Measurements from ENCODE around the gene PSD2. TPM values are rescaled to one million over a fixed set of nuclear protein-coding genes. Genes with fewer than 3 reads are reported as not detected.

PSD2 gene
- total RNA-seq, 1 experiment from 2014 or later = 0.05 TPM

DNA sequence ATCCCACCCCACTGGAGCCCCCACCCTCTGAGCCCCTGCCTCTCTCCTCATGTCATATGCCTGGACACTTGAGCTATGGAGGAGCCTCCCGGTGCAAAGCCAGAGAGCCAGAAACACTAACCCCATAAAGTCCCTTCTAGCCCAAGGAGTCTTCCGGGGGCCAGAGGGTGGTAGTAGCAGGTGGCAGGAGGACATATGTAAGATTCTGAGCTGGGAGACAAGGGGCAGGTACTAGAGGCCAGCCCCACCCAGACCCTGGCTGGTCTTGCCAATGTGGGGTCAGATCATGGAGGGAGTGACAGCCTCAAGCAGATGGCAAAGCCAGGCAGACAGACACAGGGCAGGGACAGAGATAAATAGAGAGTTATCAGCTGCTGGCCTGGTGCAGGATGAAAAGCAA is 63.4 kb downstream of the PSD2 start:
- intact Hi-C loops (cut with micrococcal nuclease; ENCODE audit: unreplicated experiment) = loop anchor here (5.0 kb wide), 1 partner anchor 108 kb away; no protein-coding TSS in a partner anchor
- BruUV-seq (replicated peaks) = no TSS peak
- no peak for DNase-seq (ENCODE audit: low read depth, low spot score)
- TF ChIP-seq, protein P1, sequence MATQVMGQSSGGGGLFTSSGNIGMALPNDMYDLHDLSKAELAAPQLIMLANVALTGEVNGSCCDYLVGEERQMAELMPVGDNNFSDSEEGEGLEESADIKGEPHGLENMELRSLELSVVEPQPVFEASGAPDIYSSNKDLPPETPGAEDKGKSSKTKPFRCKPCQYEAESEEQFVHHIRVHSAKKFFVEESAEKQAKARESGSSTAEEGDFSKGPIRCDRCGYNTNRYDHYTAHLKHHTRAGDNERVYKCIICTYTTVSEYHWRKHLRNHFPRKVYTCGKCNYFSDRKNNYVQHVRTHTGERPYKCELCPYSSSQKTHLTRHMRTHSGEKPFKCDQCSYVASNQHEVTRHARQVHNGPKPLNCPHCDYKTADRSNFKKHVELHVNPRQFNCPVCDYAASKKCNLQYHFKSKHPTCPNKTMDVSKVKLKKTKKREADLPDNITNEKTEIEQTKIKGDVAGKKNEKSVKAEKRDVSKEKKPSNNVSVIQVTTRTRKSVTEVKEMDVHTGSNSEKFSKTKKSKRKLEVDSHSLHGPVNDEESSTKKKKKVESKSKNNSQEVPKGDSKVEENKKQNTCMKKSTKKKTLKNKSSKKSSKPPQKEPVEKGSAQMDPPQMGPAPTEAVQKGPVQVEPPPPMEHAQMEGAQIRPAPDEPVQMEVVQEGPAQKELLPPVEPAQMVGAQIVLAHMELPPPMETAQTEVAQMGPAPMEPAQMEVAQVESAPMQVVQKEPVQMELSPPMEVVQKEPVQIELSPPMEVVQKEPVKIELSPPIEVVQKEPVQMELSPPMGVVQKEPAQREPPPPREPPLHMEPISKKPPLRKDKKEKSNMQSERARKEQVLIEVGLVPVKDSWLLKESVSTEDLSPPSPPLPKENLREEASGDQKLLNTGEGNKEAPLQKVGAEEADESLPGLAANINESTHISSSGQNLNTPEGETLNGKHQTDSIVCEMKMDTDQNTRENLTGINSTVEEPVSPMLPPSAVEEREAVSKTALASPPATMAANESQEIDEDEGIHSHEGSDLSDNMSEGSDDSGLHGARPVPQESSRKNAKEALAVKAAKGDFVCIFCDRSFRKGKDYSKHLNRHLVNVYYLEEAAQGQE (IDR thresholded peaks at IDR 0.05; ENCODE audit: insufficient read depth in 1 of 2, low read depth in 2 of 2, low read length in 1 of 2) = no peak
- TF ChIP-seq, protein P2, sequence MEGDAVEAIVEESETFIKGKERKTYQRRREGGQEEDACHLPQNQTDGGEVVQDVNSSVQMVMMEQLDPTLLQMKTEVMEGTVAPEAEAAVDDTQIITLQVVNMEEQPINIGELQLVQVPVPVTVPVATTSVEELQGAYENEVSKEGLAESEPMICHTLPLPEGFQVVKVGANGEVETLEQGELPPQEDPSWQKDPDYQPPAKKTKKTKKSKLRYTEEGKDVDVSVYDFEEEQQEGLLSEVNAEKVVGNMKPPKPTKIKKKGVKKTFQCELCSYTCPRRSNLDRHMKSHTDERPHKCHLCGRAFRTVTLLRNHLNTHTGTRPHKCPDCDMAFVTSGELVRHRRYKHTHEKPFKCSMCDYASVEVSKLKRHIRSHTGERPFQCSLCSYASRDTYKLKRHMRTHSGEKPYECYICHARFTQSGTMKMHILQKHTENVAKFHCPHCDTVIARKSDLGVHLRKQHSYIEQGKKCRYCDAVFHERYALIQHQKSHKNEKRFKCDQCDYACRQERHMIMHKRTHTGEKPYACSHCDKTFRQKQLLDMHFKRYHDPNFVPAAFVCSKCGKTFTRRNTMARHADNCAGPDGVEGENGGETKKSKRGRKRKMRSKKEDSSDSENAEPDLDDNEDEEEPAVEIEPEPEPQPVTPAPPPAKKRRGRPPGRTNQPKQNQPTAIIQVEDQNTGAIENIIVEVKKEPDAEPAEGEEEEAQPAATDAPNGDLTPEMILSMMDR (IDR thresholded peaks at IDR 0.05) = no peak
- TF ChIP-seq TCF7L2 (IDR thresholded peaks at IDR 0.05; ENCODE audit: low read depth, low read length) (no peak), POLR2AphosphoS5 (IDR thresholded peaks at IDR 0.05; ENCODE audit: low read depth, low read length) (no peak), SIN3A (IDR thresholded peaks at IDR 0.05; ENCODE audit: borderline replicate concordance, insufficient read depth, low read depth, low read length) (no peak)
- ATAC-seq = no peak
- Histone ChIP-seq H3K4me1 (ENCODE audit: control insufficient read depth, insufficient read depth, low read length) (no peaks in the 10 kb centered on the region), H3K27ac (ENCODE audit: low read length) (no peak overlapping the region), H3K4me3 (ENCODE audit: low read depth in 2 of 2, low read length in 2 of 2) (no peak overlapping the region), H3K27me3 (ENCODE audit: control insufficient read depth, insufficient read depth, low read length) (no peaks in the 10 kb centered on the region), H3K36me3 (ENCODE audit: control insufficient read depth, insufficient read depth, low read length) (no peaks in the 10 kb centered on the region), H3K9me3 (ENCODE audit: control insufficient read depth, insufficient read depth, low read depth, low read length) (no peaks in the 10 kb centered on the region)
- CTCF ChIA-PET = interaction anchor here (0.6 to 1.3 kb wide), 2 partner anchors 82 to 112 kb away, joined by 4 to 10 read pairs; no protein-coding TSS in a partner anchor
- POLR2A ChIA-PET = interaction anchor here (0.7 kb wide), 1 partner anchor 228 kb away, joined by 10 read pairs; no protein-coding TSS in a partner anchor
- in situ Hi-C loops (cut with HindIII; ENCODE audit: low pct_unique_long_range_greater_than_20kb, low sequenced_read_pairs) = no loop called here

GRCh38 chr5:139861021-139861888 is 65.6 kb downstream of the PSD2 start:
- ChIA-PET POLR2A (no interaction called here), CTCF (no interaction called here)
- no peaks in the 10 kb centered on the region for H3K9me3 ChIP-seq (ENCODE audit: control insufficient read depth, insufficient read depth, low read depth, low read length)
- no peak for DNase-seq (ENCODE audit: low read depth, low spot score)
- no peak for ATAC-seq
- H3K36me3 ChIP-seq (ENCODE audit: control insufficient read depth, insufficient read depth, low read length) = no peaks in the 10 kb centered on the region
- H3K27ac ChIP-seq (ENCODE audit: low read length) = no peak overlapping the region
- no peaks in the 10 kb centered on the region for H3K27me3 ChIP-seq (ENCODE audit: control insufficient read depth, insufficient read depth, low read length)
- no peaks in the 10 kb centered on the region for H3K4me1 ChIP-seq (ENCODE audit: control insufficient read depth, insufficient read depth, low read length)
- TF ChIP-seq, protein P1 (IDR thresholded peaks at IDR 0.05; ENCODE audit: insufficient read depth in 1 of 2, low read depth in 2 of 2, low read length in 1 of 2) = no peak
- intact Hi-C loops (cut with micrococcal nuclease; ENCODE audit: unreplicated experiment) (loop anchor here (5.0 kb wide), 1 partner anchor 74 kb away; no protein-coding TSS in a partner anchor), in situ Hi-C loops (cut with HindIII; ENCODE audit: low pct_unique_long_range_greater_than_20kb, low sequenced_read_pairs) (no loop called here)
- no TSS peak for BruUV-seq (replicated peaks)
- no peak overlapping the region for H3K4me3 ChIP-seq (ENCODE audit: low read depth in 2 of 2, low read length in 2 of 2)
